ENCODE results near the gene OXSR1. TPM values are rescaled to one million over a fixed set of nuclear protein-coding genes. Genes with fewer than 3 reads are reported as not detected.

OXSR1 gene
- total RNA-seq, 2 donors from 2014 or later: 21.2 to 32.7 TPM

DNA sequence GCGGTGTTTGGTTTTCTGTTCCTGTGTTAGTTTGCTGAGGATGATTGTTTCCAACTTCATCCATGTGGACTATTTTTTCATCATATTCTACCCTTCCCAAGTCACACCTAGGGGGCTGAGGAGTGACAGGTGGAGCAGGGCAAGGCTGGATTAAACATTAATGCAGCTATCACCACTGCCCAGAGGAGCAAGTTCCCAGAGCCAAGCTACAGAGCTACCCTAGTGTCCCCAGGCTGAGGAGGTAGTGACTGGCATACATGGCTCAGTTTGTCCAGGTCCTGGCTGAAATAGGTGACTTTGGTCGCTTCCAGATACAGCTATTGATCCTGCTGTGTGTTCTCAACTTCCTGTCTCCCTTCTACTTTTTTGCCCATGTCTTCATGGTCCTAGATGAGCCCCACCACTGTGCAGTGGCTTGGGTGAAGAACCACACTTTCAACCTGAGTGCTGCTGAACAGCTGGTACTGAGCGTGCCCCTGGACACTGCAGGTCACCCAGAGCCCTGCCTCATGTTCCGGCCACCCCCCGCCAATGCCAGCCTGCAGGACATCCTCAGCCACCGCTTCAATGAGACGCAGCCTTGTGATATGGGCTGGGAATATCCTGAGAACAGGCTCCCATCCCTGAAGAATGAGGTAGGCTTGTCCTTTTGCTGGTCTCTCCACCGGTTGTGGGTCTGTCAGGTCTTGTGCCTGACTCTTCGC, 100.4 kb downstream of the OXSR1 start, which contains the start of gene SLC22A13:
Gene SLC22A13, plus strand, starts transcription at position 209 of the 704 bp plus-strand sequence. Its CDS starts 49 bp downstream, at position 258.
- DNase-seq (ENCODE audit: low spot score): no peak
- Histone ChIP-seq H3K27ac (no peak within 1 kb of the TSS), H3K4me1 (replicated peaks) (no peaks in the 10 kb centered on the region), H3K27me3 (replicated peaks; ENCODE audit: insufficient read depth) (no peaks in the 10 kb centered on the region), H3K36me3 (no peaks in the 10 kb centered on the region), H3K9me3 (no peaks in the 10 kb centered on the region), H3K4me3 (no peak within 1 kb of the TSS)
- 96% methylated on average over 9 of the region's 9 CpGs for WGBS
- TF ChIP-seq POLR2AphosphoS5 (IDR thresholded peaks at IDR 0.05) (no peak), POLR2A (IDR thresholded peaks at IDR 0.05) (no peak)
- TF ChIP-seq, protein P1, sequence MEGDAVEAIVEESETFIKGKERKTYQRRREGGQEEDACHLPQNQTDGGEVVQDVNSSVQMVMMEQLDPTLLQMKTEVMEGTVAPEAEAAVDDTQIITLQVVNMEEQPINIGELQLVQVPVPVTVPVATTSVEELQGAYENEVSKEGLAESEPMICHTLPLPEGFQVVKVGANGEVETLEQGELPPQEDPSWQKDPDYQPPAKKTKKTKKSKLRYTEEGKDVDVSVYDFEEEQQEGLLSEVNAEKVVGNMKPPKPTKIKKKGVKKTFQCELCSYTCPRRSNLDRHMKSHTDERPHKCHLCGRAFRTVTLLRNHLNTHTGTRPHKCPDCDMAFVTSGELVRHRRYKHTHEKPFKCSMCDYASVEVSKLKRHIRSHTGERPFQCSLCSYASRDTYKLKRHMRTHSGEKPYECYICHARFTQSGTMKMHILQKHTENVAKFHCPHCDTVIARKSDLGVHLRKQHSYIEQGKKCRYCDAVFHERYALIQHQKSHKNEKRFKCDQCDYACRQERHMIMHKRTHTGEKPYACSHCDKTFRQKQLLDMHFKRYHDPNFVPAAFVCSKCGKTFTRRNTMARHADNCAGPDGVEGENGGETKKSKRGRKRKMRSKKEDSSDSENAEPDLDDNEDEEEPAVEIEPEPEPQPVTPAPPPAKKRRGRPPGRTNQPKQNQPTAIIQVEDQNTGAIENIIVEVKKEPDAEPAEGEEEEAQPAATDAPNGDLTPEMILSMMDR (IDR thresholded peaks at IDR 0.05): no peak
- intact Hi-C loops (cut with DNase I): no loop called here

DNA sequence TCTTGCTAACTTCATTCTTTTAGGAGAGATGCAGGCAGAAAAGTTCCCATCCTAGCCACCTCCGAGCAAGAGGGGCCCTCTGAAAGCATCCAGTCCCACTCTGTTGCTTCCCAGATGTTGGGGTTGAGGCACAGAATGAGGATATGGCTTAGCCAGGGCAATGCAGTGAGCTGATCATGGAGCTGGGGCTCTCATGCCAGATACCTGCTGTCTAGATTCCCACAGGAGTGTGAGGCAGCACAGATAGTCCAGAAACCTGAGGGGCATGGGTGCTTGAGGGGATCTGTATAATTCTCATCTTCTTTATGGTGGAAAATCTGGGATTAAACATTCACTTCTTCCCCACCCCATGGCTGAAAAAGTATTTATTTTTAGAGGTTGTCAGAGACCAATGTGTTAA, 101.5 kb downstream of the OXSR1 start:
- intact Hi-C loops (cut with DNase I): no loop called here
- H3K36me3 ChIP-seq: no peaks in the 10 kb centered on the region
- H3K27me3 ChIP-seq (replicated peaks; ENCODE audit: insufficient read depth): no peaks in the 10 kb centered on the region
- H3K4me3 ChIP-seq: no peak overlapping the region
- no peaks in the 10 kb centered on the region for H3K9me3 ChIP-seq
- no peaks in the 10 kb centered on the region for H3K4me1 ChIP-seq (replicated peaks)
- no peak for DNase-seq (ENCODE audit: low spot score)
- H3K27ac ChIP-seq: no peak overlapping the region
- no peak for TF ChIP-seq POLR2AphosphoS5 (IDR thresholded peaks at IDR 0.05)
- no peak for TF ChIP-seq POLR2A (IDR thresholded peaks at IDR 0.05)
- TF ChIP-seq, protein P1 (IDR thresholded peaks at IDR 0.05): no peak
- 100% methylated on average over 1 of the region's 1 CpG for WGBS

DNA sequence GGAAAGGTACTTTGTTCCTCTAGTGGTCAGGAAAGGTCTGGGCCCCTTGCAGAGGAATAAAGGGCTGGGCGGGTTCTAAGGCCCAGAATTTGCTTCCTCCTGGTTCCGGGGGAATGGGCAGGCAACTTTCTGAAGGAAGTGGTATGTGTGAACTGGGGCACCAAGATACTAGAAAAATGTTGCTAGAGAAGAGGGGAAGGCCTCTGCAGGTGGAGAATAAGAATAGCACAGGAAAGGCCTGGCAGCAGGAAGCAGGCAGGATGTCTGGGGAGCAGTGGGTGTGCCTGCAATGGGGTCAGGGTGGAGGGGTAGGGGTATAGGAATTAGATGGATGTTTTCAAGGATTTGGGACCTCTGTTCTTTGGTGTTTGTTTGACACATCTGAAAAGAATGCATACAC, 102.3 kb downstream of the OXSR1 start:
- no peak overlapping the region for H3K4me3 ChIP-seq
- no peak for DNase-seq (ENCODE audit: low spot score)
- WGBS: 92% methylated on average over 2 of the region's 2 CpGs
- no peaks in the 10 kb centered on the region for H3K4me1 ChIP-seq (replicated peaks)
- intact Hi-C loops (cut with DNase I): no loop called here
- H3K27me3 ChIP-seq (replicated peaks; ENCODE audit: insufficient read depth): no peaks in the 10 kb centered on the region
- H3K9me3 ChIP-seq: no peaks in the 10 kb centered on the region
- no peak overlapping the region for H3K27ac ChIP-seq
- TF ChIP-seq POLR2A (IDR thresholded peaks at IDR 0.05) (no peak), POLR2AphosphoS5 (IDR thresholded peaks at IDR 0.05) (no peak)
- TF ChIP-seq, protein P1 (IDR thresholded peaks at IDR 0.05): no peak
- H3K36me3 ChIP-seq: no peaks in the 10 kb centered on the region

GRCh38 chr3:38268087-38268486, 102.8 kb downstream of the OXSR1 start:
- Histone ChIP-seq H3K36me3 (no peaks in the 10 kb centered on the region), H3K4me1 (replicated peaks) (no peaks in the 10 kb centered on the region), H3K4me3 (no peak overlapping the region), H3K9me3 (no peaks in the 10 kb centered on the region), H3K27ac (no peak overlapping the region), H3K27me3 (replicated peaks; ENCODE audit: insufficient read depth) (no peaks in the 10 kb centered on the region)
- intact Hi-C loops (cut with DNase I): no loop called here
- TF ChIP-seq, protein P1 (IDR thresholded peaks at IDR 0.05): no peak
- DNase-seq (ENCODE audit: low spot score): no peak
- 76% methylated on average over 5 of the region's 5 CpGs for WGBS

DNA sequence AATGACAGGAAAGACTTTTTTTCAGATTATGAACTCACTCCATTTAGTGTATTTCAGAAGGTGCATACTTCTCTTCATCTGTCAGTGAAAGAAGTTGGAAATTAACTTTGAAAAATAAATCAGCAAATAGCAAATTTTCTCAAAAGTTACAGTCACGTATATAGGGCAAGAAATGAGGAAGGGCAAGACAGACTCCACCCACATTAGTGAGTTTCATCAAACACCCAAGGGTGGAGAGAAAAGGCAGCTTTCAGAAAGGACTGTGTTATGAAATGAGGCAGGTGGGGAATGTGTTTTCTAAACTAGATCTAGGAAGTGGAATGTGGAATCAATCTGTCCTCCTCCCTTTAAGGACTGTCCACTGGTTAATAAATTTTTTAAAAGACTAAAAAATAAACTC, 103.2 kb downstream of the OXSR1 start:
- no peaks in the 10 kb centered on the region for H3K9me3 ChIP-seq
- H3K36me3 ChIP-seq: no peaks in the 10 kb centered on the region
- intact Hi-C loops (cut with DNase I): no loop called here
- H3K27me3 ChIP-seq (replicated peaks; ENCODE audit: insufficient read depth): no peaks in the 10 kb centered on the region
- no peak overlapping the region for H3K4me3 ChIP-seq
- no peaks in the 10 kb centered on the region for H3K4me1 ChIP-seq (replicated peaks)
- TF ChIP-seq POLR2AphosphoS5 (IDR thresholded peaks at IDR 0.05): no peak
- TF ChIP-seq POLR2A (IDR thresholded peaks at IDR 0.05): no peak
- DNase-seq (ENCODE audit: low spot score): no peak
- WGBS: 74% methylated on average over 1 of the region's 1 CpG
- H3K27ac ChIP-seq: no peak overlapping the region
